GM12891 (cell line): ENCODE results near the gene SNX20.

Experiments used
- POLR2A ChIP-seq: IDR thresholded peaks from 2 replicates; pipeline ENCODE4 v1.6.1; 2011; ENCODE audit warnings: low read depth, low read length, control low read depth
- POLR2AphosphoS5 ChIP-seq: IDR thresholded peaks from 2 replicates; pipeline ENCODE4 v1.6.1; 2011; ENCODE audit warnings: low read depth, low read length, control low read depth
- SPI1 ChIP-seq: IDR thresholded peaks from 2 replicates; pipeline ENCODE4 v1.6.1; 2011; ENCODE audit warnings: low read depth, low read length, control low read depth

- TF ChIP-seq SPI1 (no peak), POLR2AphosphoS5 (no peak), POLR2A (no peak)
Observed at GRCh38 chr16:50673496-50674275, 7.4 kb downstream of the SNX20 start.
